NT2/D1 (cell line): ENCODE results near the gene MEGF9.

Experiments
- YY1 ChIP-seq: IDR thresholded peaks from 2 replicates; pipeline ENCODE4 v1.6.1; 2011; ENCODE audit not compliant: insufficient read length, insufficient read depth
- ZNF274 ChIP-seq: IDR thresholded peaks from 2 replicates; pipeline ENCODE4 v1.6.1; 2011; ENCODE audit warnings: mild to moderate bottlenecking, low read depth, low read length

GRCh38 chr9:120653762-120654161, 60.5 kb downstream of the MEGF9 start:
- TF ChIP-seq YY1 (no peak), ZNF274 (no peak)
